Measurements from ENCODE around the gene UHRF2. TPM values are rescaled to one million over a fixed set of nuclear protein-coding genes. Genes with fewer than 3 reads are reported as not detected.

Gene UHRF2
- total RNA-seq, 1 experiment from 2014 or later = 12.5 TPM

Other genes with a start within 250 kb of the UHRF2 start
- gene IL33, start 197.4 kb upstream of the UHRF2 start, total RNA-seq (2014; rRNA removed; shearing (Covaris generic)) = not detected in 2 replicates
- not detected in 2 replicates for gene TPD52L3, start 84.8 kb upstream of the UHRF2 start, total RNA-seq (2014; rRNA removed; shearing (Covaris generic))
- gene GLDC, start 232.5 kb downstream of the UHRF2 start, total RNA-seq (2014; rRNA removed; shearing (Covaris generic)) = 0.04 TPM in 1 of 2 replicates, not detected in the other